HG02852 (cell line): ENCODE measurements around the gene SNX27.
"Not testable (repeated sequence)": the region's sequence is repeated elsewhere in the genome, so short reads cannot be mapped to it uniquely, and the experiment has no call there.

Source experiments
- ATAC-seq: cut with Tn5 transposase; IDR thresholded peaks from one replicate; pipeline ENCODE4 v1.9.1; 2021; ENCODE audit warnings: mild to moderate bottlenecking, moderate library complexity; ENCODE audit not compliant: unreplicated experiment

Gene SNX27

GRCh38 chr1:151718666-151719065 lies 106.8 kb downstream of the SNX27 start:
- no peak for ATAC-seq

GRCh38 chr1:151720125-151720524 lies 108.3 kb downstream of the SNX27 start:
- no peak for ATAC-seq

GRCh38 chr1:151720554-151720953 lies 108.7 kb downstream of the SNX27 start:
- no peak for ATAC-seq

- ATAC-seq: no peak
Measured at GRCh38 chr1:151720974-151721787, 109.3 kb downstream of the SNX27 start, which contains the start of gene RIIAD1. RIIAD1 (plus strand) TSS chr1:151721522; CDS start chr1:151721537, 15 bp downstream.

DNA sequence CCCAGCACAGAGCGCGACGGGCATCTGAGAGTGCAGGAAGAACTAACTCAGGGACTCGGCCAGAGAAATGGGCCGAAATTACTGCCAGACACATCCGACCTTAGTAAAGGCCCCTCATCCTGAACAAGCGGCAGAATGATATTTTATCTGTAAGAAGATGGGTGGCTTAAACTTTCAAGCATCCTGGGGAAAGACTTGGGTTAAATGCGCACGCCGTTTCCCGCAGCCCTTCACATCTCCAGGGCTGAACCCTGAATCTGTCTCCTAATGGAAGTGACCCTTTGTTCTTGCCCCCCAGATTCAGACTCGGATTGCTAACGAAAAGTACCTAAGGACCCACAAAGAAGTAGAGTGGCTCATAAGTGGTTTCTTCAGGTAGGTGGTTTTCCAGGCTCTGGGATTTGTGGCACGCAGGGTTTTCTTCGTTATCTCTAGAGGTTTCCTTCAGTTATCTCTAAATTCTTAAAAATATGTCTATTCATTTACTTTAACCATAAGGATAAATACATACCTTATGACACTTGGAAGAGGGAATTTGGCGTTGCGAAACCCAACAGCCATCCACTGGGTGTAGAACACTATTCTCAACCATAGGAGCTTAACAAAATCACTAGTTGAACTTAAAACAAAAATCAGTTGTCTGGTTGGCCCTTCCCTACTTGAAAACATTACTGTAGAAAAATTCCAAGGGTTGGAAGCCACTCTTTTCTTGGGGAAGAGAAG lies 110.1 kb downstream of the SNX27 start:
- no peak for ATAC-seq

DNA sequence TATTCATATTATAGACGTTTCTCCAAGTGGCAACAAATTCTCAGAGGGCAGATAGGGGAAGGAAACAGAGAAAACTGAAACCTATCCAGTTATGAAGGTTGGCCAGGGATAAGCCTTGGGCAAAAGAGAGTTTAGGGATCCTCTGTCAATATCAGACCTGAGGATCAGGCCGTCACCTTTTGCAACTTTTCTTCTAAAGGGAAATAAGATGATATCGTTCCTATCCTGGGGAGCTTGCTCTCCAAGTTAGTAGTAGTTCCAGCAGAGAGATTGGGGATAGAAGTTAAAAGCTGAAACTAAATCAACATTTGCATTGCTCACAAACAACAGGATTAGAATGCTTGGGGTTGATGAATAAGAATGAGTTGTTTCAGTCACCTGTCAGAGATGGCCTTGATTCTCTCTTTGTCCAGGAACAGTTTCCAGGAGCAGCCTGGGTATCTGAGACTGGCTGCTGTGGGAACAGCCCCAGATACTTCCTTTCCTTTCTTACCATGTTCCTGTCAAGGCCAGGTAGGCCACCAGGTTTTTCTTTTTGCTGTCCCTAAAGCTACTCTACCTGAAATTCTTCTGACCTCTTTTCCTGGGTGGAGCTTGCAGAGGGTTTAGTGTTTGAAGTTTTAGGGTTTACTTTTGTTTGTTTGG lies 112.0 kb downstream of the SNX27 start:
- ATAC-seq: no peak

DNA sequence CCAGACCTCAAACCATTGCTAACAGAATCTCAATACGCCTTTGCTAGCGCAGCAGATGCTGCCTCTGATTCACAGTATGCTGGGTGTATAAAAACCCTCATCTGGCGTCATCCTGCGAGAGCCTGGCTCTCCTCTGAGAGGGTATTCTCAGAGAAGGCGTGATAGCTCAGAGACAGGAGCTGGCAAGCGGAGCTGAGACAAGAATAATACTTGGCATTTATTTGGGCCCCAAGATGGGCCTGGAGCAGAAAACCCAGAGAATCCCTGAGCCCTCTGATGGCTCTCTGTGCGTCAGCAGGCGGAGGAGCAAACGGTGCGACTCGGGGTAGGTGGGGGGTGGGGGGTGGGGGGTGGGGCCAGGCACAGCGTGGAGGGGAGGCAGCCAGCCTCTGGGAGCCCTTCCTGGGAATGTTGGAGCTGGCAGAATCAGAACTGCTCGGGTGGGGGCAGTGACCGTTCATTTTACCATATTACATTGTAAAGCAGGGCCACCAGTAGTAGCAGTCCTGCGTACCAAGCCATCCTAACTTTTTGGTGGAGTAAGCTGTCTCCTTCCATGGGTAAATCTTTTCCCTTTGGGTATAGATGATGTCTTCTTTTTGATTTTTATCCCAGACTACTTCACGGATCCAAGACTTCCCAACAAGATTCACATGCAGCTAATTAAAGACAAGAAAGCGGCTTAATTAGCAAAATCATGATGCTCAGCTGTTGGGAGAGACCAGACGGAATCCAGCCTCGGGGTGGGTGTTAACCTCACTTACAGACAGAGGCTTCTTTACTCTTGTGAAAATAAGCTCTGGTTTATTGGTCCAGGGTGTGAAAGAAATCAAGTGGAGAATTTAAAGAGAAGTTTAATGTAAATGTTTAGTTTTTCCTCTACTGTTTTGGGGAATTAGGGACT lies 116.6 kb downstream of the SNX27 start:
- ATAC-seq: no peak

DNA sequence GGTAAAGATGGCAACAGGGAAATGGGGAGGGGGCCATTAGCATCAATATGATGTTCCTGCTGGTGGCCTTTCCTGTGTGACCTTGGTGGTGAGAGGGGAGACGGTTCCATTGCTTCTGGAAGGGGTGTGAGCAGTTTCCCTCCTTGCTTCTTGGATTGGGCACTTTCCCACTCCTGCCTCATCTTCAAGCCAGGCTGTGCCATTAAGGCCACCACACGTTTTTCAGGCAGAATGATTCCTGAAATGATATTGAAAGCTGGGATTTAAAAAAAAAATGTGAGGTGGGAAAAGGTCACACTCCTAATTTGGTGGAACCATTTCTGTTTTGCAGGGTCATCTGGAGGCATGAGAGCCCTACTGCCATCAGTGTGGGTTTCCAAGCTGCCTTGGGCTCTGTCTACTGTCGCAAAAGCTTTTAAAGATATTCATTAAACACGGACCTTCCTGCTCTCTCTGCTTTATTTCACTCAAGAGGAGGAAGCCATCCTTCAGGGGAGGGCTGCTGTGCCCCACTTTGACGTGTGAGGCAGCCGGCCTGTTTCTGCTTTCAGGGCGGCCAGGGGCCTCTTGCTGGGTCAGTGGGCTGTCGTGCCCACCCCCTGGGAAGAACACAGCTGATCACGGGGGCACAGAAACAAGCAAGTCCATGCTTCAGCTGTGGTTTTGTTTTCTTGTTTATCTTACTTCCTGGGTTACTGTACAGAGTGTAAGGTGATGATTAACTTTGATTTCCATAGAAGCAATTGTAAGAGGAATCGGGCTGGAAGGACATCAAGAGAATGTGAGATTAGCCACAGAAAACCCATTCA lies 117.5 kb downstream of the SNX27 start:
- no peak for ATAC-seq

GRCh38 chr1:151729966-151730291 lies 118.1 kb downstream of the SNX27 start:
- no peak for ATAC-seq

- ATAC-seq: no peak
Measured at GRCh38 chr1:151733126-151733525, 121.3 kb downstream of the SNX27 start.

- not testable (repeated sequence) for ATAC-seq
Measured at GRCh38 chr1:151733995-151734394, 122.1 kb downstream of the SNX27 start.

- ATAC-seq: no peak
Measured at GRCh38 chr1:151737026-151737425, 125.2 kb downstream of the SNX27 start.

GRCh38 chr1:151737479-151737878 lies 125.6 kb downstream of the SNX27 start:
- no peak for ATAC-seq

DNA sequence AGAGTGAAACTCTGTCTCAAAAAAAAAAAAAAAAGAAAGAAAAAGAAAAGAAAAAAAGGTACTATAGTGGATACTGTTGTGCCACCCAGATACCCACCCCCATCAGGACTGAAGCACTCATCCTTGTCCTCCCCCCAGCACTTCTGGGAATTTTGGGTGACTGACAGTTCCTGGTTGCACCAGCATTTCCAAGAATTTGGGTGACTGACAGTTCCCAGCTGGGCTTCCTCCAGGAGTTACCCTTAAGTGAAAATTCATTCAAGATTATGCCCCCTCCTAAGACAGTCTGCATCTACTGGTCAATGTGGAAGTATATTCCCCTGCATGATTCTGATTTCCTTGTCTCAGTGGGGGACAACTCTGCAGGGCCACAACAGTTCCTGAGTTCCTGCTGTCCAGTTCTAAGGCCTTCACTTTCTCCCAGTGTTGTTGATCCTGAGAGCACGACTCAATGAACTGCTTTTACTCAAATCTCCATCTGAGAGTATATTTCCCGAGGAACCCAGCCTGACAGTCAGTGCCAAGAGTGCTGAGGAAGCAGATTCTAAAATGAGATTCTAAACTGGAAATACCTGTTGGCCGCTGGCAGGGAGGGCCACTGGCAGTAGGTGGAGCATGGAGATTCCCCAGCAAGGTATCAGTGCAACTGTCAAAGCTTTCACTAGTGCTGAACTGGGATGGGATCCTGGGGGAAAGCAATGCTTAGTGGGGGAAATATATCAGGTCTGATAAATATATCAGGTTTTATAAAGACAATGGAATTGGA lies 127.9 kb downstream of the SNX27 start:
- ATAC-seq: no peak

DNA sequence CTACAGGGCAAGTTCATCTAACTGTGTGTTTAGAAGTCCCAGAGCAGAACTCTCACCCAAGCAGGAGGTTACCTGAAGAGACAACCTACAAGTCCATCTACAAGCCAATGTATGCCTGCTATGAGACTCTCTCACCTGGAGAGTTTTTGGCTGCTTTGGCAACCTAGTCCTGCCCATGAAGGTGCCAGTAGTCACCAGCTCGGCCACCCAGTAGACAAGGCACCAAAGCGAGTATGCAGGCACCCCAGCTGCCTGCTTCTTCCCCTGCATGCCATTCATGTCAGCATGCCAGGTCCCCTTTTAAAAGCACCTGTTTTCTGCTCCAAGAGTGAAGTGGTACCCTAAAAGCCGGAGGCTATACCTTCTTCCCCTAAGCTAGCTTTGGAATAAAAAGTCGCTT lies 129.7 kb downstream of the SNX27 start:
- ATAC-seq: no peak
